ENCODE results near the gene FASN.

- TF ChIP-seq CTCF (conservative IDR thresholded peaks at IDR 0.05; ENCODE audit: low read length) (no peak), EZH2phosphoT487 (IDR thresholded peaks at IDR 0.05; ENCODE audit: borderline replicate concordance, low read depth, low read length) (no peak)
These were observed 20.2 kb downstream of the FASN start for GRCh38 chr17:82077617-82078358.
